Stimulated activated naive CD8-positive, alpha-beta T cell treated with anti-CD3 and anti-CD28 coated beads, Interleukin-15, amount 100 ng/mL, for 72 hours (primary cell): ENCODE measurements around the gene IL22RA1.

Experiments
- ATAC-seq: fragments of 150-1000 bp; cut with Tn5 transposase; 2 replicates; pipeline ENCODE4 v1.10.0; 2021; ENCODE audit warnings: mild to moderate bottlenecking, moderate library complexity
- DNase-seq, 2 donors: peaks; one replicate each; pipeline ENCODE4 v3.0.0; 2021 to 2022
- H3K27ac Mint-ChIP-seq, 2 donors: one replicate each; pipeline ENCODE4 v1.8.0; 2022; ENCODE audit warnings: mild to moderate bottlenecking in 2 of 2, mixed read lengths in 2 of 2, moderate library complexity in 2 of 2
- H3K27me3 Mint-ChIP-seq: one replicate; pipeline ENCODE4 v1.8.0; 2022; ENCODE audit warnings: mixed read lengths
- H3K4me1 Mint-ChIP-seq: one replicate; pipeline ENCODE4 v1.8.0; 2022; ENCODE audit warnings: mild to moderate bottlenecking, mixed read lengths
- H3K4me3 Mint-ChIP-seq, 2 donors: one replicate each; pipeline ENCODE4 v1.8.0; 2022; ENCODE audit warnings: mild to moderate bottlenecking in 2 of 2, mixed read lengths in 2 of 2, moderate library complexity in 1 of 2
- H3K9me3 Mint-ChIP-seq, 2 donors: one replicate each; pipeline ENCODE4 v1.8.0; 2022; ENCODE audit warnings: mixed read lengths in 2 of 2

The IL22RA1 gene

GRCh38 chr1:24089743-24090555 is 53.0 kb downstream of the IL22RA1 start:
- H3K4me3 Mint-ChIP-seq, result no peak overlapping the region
- H3K27me3 Mint-ChIP-seq, result peaks cover 5% of the 10 kb centered on the region
- DNase-seq (no peak), ATAC-seq (no peak)
- no peak overlapping the region for H3K27ac Mint-ChIP-seq
- no peaks in the 10 kb centered on the region for H3K9me3 Mint-ChIP-seq
- H3K4me1 Mint-ChIP-seq, result no peaks in the 10 kb centered on the region

GRCh38 chr1:24089027-24089742 is 53.8 kb downstream of the IL22RA1 start:
- no peaks in the 10 kb centered on the region for H3K4me1 Mint-ChIP-seq
- ATAC-seq (no peak), DNase-seq (no peak)
- no peaks in the 10 kb centered on the region for H3K9me3 Mint-ChIP-seq
- H3K27me3 Mint-ChIP-seq, result no peaks in the 10 kb centered on the region
- no peak overlapping the region for H3K4me3 Mint-ChIP-seq
- H3K27ac Mint-ChIP-seq, result no peak overlapping the region

- Mint-ChIP-seq H3K27me3 (no peaks in the 10 kb centered on the region), H3K4me3 (no peak overlapping the region), H3K27ac (no peak overlapping the region), H3K4me1 (no peaks in the 10 kb centered on the region), H3K9me3 (no peaks in the 10 kb centered on the region)
- ATAC-seq, result no peak
- no peak for DNase-seq
These were observed 56.5 kb downstream of the IL22RA1 start for GRCh38 chr1:24086466-24086865.

GRCh38 chr1:24085546-24085945 is 57.4 kb downstream of the IL22RA1 start:
- H3K27me3 Mint-ChIP-seq, result no peaks in the 10 kb centered on the region
- ATAC-seq (no peak), DNase-seq (no peak)
- H3K4me3 Mint-ChIP-seq, result no peak overlapping the region
- H3K9me3 Mint-ChIP-seq, result no peaks in the 10 kb centered on the region
- H3K4me1 Mint-ChIP-seq, result no peaks in the 10 kb centered on the region
- H3K27ac Mint-ChIP-seq, result no peak overlapping the region

- Mint-ChIP-seq H3K27me3 (no peaks in the 10 kb centered on the region), H3K4me1 (no peaks in the 10 kb centered on the region), H3K9me3 (no peaks in the 10 kb centered on the region), H3K4me3 (no peak overlapping the region), H3K27ac (peak overlapping the region in 1 of 2 donors; percentile 41)
- ATAC-seq, result no peak
- no peak for DNase-seq
These were observed 57.9 kb downstream of the IL22RA1 start for GRCh38 chr1:24085007-24085406.

- Mint-ChIP-seq H3K4me1 (no peaks in the 10 kb centered on the region), H3K4me3 (no peak overlapping the region), H3K27me3 (no peaks in the 10 kb centered on the region), H3K27ac (no peak overlapping the region), H3K9me3 (no peaks in the 10 kb centered on the region)
- DNase-seq (no peak), ATAC-seq (no peak)
These were observed 58.9 kb downstream of the IL22RA1 start for GRCh38 chr1:24084050-24084449.

GRCh38 chr1:24082372-24082771 is 60.6 kb downstream of the IL22RA1 start:
- Mint-ChIP-seq H3K4me1 (no peaks in the 10 kb centered on the region), H3K4me3 (no peak overlapping the region), H3K9me3 (no peaks in the 10 kb centered on the region), H3K27me3 (no peaks in the 10 kb centered on the region), H3K27ac (no peak overlapping the region)
- ATAC-seq, result no peak
- no peak for DNase-seq

- Mint-ChIP-seq H3K27me3 (no peaks in the 10 kb centered on the region), H3K27ac (no peak overlapping the region), H3K4me3 (no peak overlapping the region), H3K9me3 (no peaks in the 10 kb centered on the region), H3K4me1 (no peaks in the 10 kb centered on the region)
- no peak for DNase-seq
- no peak for ATAC-seq
These were observed 61.8 kb downstream of the IL22RA1 start for GRCh38 chr1:24081190-24081589.

GRCh38 chr1:24080131-24080530 is 62.8 kb downstream of the IL22RA1 start:
- H3K4me1 Mint-ChIP-seq, result no peaks in the 10 kb centered on the region
- no peak overlapping the region for H3K27ac Mint-ChIP-seq
- ATAC-seq (no peak), DNase-seq (no peak)
- H3K27me3 Mint-ChIP-seq, result no peaks in the 10 kb centered on the region
- H3K4me3 Mint-ChIP-seq, result no peak overlapping the region
- no peaks in the 10 kb centered on the region for H3K9me3 Mint-ChIP-seq

- ATAC-seq, result no peak
- Mint-ChIP-seq H3K27ac (no peak overlapping the region), H3K27me3 (peaks cover under 1% of the 10 kb centered on the region), H3K4me1 (no peaks in the 10 kb centered on the region), H3K9me3 (no peaks in the 10 kb centered on the region), H3K4me3 (no peak overlapping the region)
- no peak for DNase-seq
These were observed 65.5 kb downstream of the IL22RA1 start for GRCh38 chr1:24077278-24077978.

- no peaks in the 10 kb centered on the region for H3K4me1 Mint-ChIP-seq
- no peak overlapping the region for H3K4me3 Mint-ChIP-seq
- H3K27me3 Mint-ChIP-seq, result peaks cover 9% of the 10 kb centered on the region
- no peak overlapping the region for H3K27ac Mint-ChIP-seq
- no peak for ATAC-seq
- no peak for DNase-seq
- no peaks in the 10 kb centered on the region for H3K9me3 Mint-ChIP-seq
These were observed 67.0 kb downstream of the IL22RA1 start for GRCh38 chr1:24075946-24076345.

- no peak overlapping the region for H3K4me3 Mint-ChIP-seq
- H3K27me3 Mint-ChIP-seq, result peaks cover 9% of the 10 kb centered on the region
- no peaks in the 10 kb centered on the region for H3K9me3 Mint-ChIP-seq
- H3K4me1 Mint-ChIP-seq, result no peaks in the 10 kb centered on the region
- DNase-seq, result no peak
- H3K27ac Mint-ChIP-seq, result no peak overlapping the region
- no peak for ATAC-seq
These were observed 67.4 kb downstream of the IL22RA1 start for GRCh38 chr1:24075590-24075854.

- Mint-ChIP-seq H3K4me3 (no peak overlapping the region), H3K27me3 (peaks cover 9% of the 10 kb centered on the region)
- ATAC-seq, result no peak
These were observed 67.9 kb downstream of the IL22RA1 start for GRCh38 chr1:24074817-24075589.

GRCh38 chr1:24074196-24074595 is 68.7 kb downstream of the IL22RA1 start:
- Mint-ChIP-seq H3K27ac (no peak overlapping the region), H3K4me3 (no peak overlapping the region), H3K9me3 (no peaks in the 10 kb centered on the region), H3K27me3 (peaks cover 9% of the 10 kb centered on the region), H3K4me1 (no peaks in the 10 kb centered on the region)
- no peak for DNase-seq
- ATAC-seq, result no peak

More at GRCh38 chr1:24074817-24075589, 67.9 kb downstream of the IL22RA1 start:
- no peak overlapping the region for H3K27ac Mint-ChIP-seq
- H3K9me3 Mint-ChIP-seq, result no peaks in the 10 kb centered on the region
- H3K4me1 Mint-ChIP-seq, result no peaks in the 10 kb centered on the region
- DNase-seq, result no peak

- Mint-ChIP-seq H3K4me1 (no peaks in the 10 kb centered on the region), H3K27ac (peak overlapping the region in 1 of 2 donors; percentile 42), H3K4me3 (no peak overlapping the region), H3K27me3 (peaks cover 9% of the 10 kb centered on the region), H3K9me3 (no peaks in the 10 kb centered on the region)
- no peak for DNase-seq
- ATAC-seq, result no peak
These were observed 71.0 kb downstream of the IL22RA1 start for GRCh38 chr1:24071941-24072340.
